Panc1 (cell line): Measurements from ENCODE around the gene RPL7A. TPM values are rescaled to one million over a fixed set of nuclear protein-coding genes. Genes with fewer than 3 reads are reported as not detected.
A peak's percentile ranks its signal among the peaks of the same experiment; 100 is the strongest.
"Not testable (repeated sequence)": the region's sequence is repeated elsewhere in the genome, so short reads cannot be mapped to it uniquely, and the experiment has no call there.

ENCODE experiments used
- ATAC-seq: fragments of 200-7000 bp; cut with Tn5 transposase; 2 replicates; pipeline ENCODE4 v1.9.1; 2020; ENCODE audit warnings: mild to moderate bottlenecking, moderate library complexity
- BruUV-seq: library from RNA; stranded (reverse); fragments of 400-500 nt; replicated peaks from 2 replicates; lab custom pipeline; 2021; lab: Mats Ljungman, UMichigan
- CTCF ChIA-PET: fragments of 300-600 bp; sonication (Branson Sonifier 250); formaldehyde crosslinking; loops from one replicate; lab custom pipeline; 2022; ENCODE audit warnings: antibody characterized with exemption; lab: Charles Lee
- POLR2A ChIA-PET: fragments of 300-600 bp; sonication (Branson Sonifier 250); formaldehyde crosslinking; loops from one replicate; lab custom pipeline; 2022; ENCODE audit warnings: antibody characterized with exemption; lab: Charles Lee
- DNase-seq: peaks from one replicate; pipeline ENCODE4 v3.0.0-alpha.2; 2010; ENCODE audit warnings: low read depth, low spot score
- H3K27ac ChIP-seq: 2 replicates; pipeline ENCODE4 v1.5.1; 2011; ENCODE audit warnings: mild to moderate bottlenecking, low read length, inconsistent platforms
- H3K27me3 ChIP-seq: fragments of 200-500 bp; sonication (Bioruptor generic); 2 replicates; pipeline ENCODE4 v1.6.0; 2014; ENCODE audit warnings: low read length, inconsistent platforms; ENCODE audit not compliant: control insufficient read depth, insufficient read depth
- H3K36me3 ChIP-seq: fragments of 200-500 bp; sonication (Bioruptor generic); 2 replicates; pipeline ENCODE4 v1.5.1; 2014; ENCODE audit warnings: inconsistent platforms, mild to moderate bottlenecking, low read length, moderate library complexity; ENCODE audit not compliant: control insufficient read depth, insufficient read depth
- H3K4me1 ChIP-seq: 2 replicates; pipeline ENCODE4 v1.5.1; 2011; ENCODE audit warnings: inconsistent platforms, mild to moderate bottlenecking, low read length, moderate library complexity; ENCODE audit not compliant: control insufficient read depth, insufficient read depth
- H3K4me3 ChIP-seq, 2 experiments: 2 replicates each; pipeline ENCODE4 v1.5.1; 2011 to 2012; ENCODE audit warnings: low read depth in 2 of 2, low read length in 2 of 2, mild to moderate bottlenecking in 2 of 2, inconsistent platforms in 1 of 2, moderate library complexity in 1 of 2
- H3K9me3 ChIP-seq: fragments of 200-500 bp; sonication (Bioruptor generic); 2 replicates; pipeline ENCODE4 v1.5.1; 2014; ENCODE audit warnings: low read depth, mild to moderate bottlenecking, inconsistent platforms, low read length, moderate library complexity; ENCODE audit not compliant: control insufficient read depth, insufficient read depth
- POLR2AphosphoS5 ChIP-seq: IDR thresholded peaks from 2 replicates; pipeline ENCODE4 v1.6.1; 2012; ENCODE audit warnings: mild to moderate bottlenecking, low read depth, low read length, moderate library complexity
- SIN3A ChIP-seq: IDR thresholded peaks from 2 replicates; pipeline ENCODE4 v1.6.1; 2012; ENCODE audit warnings: low read depth, mild to moderate bottlenecking, low read length, moderate library complexity, borderline replicate concordance; ENCODE audit not compliant: insufficient read depth
- TCF7L2 ChIP-seq: IDR thresholded peaks from 2 replicates; pipeline ENCODE4 v1.6.1; 2011; ENCODE audit warnings: mild to moderate bottlenecking, low read depth, low read length, inconsistent platforms
- in situ Hi-C: cut with HindIII; loops from 2 replicates; pipeline ENCODE4 v1.10.0; 2016; ENCODE audit warnings: low sequenced_read_pairs, low pct_unique_long_range_greater_than_20kb
- intact Hi-C: fragments of 100-400 bp; cut with micrococcal nuclease; formaldehyde crosslinking; loops from one replicate; pipeline ENCODE4 v1.10.0; 2022; ENCODE audit not compliant: unreplicated experiment
- total RNA-seq: library from RNA; stranded (reverse); gene quantifications from one replicate; pipeline ENCODE4 v1.2.1, GENCODE V29; 2021; ENCODE audit not compliant: unreplicated experiment
- TF ChIP-seq, protein P1 (sequence below): fragments of 450-650 bp; IDR thresholded peaks from 2 replicates; pipeline ENCODE4 v1.5.1; 2017; ENCODE audit warnings: mild to moderate bottlenecking
- TF ChIP-seq, protein P2 (sequence below), 2 experiments: IDR thresholded peaks; 2 replicates each; pipeline ENCODE4 v1.6.1; 2011 to 2012; ENCODE audit warnings: low read depth in 2 of 2, control low read depth in 1 of 2, low read length in 1 of 2, mild to moderate bottlenecking in 1 of 2, moderate library complexity in 1 of 2; ENCODE audit not compliant: insufficient read depth in 1 of 2

RPL7A gene
- total RNA-seq, 1 experiment from 2014 or later, result 1,104 TPM

DNA sequence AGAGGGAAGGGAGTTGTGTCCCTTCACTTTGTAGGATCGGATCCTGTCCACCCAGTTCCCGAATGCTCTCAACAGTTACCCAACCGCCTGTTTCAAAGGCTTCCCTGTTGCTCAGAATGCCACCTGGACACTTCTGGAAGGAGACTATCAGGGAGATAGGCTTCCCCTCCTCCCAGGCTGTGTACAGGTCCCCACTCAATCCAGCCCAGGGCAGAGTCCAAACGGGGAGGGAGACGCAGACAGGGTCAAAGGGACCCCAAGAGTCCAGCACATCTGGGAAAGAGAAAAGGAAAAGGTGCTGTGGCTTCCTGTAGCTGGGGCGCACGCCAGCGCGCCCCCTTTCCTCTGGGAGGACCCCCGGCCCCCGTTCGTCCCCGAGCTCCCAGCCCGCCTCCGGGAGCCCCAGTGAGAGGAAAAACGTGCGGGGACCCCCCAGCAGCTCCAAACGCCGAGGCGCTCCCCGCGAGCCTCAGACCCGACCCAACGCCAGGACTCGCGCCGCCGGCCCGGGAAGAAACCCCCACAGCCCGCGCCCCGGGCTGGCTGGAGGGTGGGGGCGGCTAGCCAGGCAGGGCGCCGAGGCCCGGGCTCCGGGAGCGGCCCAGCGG lies 27.2 kb downstream of the RPL7A start:
- Histone ChIP-seq H3K27ac (peak overlapping the region; percentile 94), H3K36me3 (peaks cover 5% of the 10 kb centered on the region; the same call in 1 of the 2 replicates), H3K9me3 (no peaks in the 10 kb centered on the region), H3K4me1 (peaks cover 13% of the 10 kb centered on the region), H3K27me3 (no peaks in the 10 kb centered on the region), H3K4me3 (peak overlapping the region; percentile 87 to 97)
- ATAC-seq, result 0 out of 2 replicates have a peak, but pooled peaks have one; percentile 1
- no peak for DNase-seq
- POLR2A ChIA-PET, result no interaction called here
- BruUV-seq, result no TSS peak
- TF ChIP-seq, protein P1, sequence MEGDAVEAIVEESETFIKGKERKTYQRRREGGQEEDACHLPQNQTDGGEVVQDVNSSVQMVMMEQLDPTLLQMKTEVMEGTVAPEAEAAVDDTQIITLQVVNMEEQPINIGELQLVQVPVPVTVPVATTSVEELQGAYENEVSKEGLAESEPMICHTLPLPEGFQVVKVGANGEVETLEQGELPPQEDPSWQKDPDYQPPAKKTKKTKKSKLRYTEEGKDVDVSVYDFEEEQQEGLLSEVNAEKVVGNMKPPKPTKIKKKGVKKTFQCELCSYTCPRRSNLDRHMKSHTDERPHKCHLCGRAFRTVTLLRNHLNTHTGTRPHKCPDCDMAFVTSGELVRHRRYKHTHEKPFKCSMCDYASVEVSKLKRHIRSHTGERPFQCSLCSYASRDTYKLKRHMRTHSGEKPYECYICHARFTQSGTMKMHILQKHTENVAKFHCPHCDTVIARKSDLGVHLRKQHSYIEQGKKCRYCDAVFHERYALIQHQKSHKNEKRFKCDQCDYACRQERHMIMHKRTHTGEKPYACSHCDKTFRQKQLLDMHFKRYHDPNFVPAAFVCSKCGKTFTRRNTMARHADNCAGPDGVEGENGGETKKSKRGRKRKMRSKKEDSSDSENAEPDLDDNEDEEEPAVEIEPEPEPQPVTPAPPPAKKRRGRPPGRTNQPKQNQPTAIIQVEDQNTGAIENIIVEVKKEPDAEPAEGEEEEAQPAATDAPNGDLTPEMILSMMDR, result no peak; the same call in 1 of the 2 replicates
- TF ChIP-seq TCF7L2 (no peak), SIN3A (no peak)
- intact Hi-C loops (no loop called here), in situ Hi-C loops (no loop called here)
- CTCF ChIA-PET, result no interaction called here

DNA sequence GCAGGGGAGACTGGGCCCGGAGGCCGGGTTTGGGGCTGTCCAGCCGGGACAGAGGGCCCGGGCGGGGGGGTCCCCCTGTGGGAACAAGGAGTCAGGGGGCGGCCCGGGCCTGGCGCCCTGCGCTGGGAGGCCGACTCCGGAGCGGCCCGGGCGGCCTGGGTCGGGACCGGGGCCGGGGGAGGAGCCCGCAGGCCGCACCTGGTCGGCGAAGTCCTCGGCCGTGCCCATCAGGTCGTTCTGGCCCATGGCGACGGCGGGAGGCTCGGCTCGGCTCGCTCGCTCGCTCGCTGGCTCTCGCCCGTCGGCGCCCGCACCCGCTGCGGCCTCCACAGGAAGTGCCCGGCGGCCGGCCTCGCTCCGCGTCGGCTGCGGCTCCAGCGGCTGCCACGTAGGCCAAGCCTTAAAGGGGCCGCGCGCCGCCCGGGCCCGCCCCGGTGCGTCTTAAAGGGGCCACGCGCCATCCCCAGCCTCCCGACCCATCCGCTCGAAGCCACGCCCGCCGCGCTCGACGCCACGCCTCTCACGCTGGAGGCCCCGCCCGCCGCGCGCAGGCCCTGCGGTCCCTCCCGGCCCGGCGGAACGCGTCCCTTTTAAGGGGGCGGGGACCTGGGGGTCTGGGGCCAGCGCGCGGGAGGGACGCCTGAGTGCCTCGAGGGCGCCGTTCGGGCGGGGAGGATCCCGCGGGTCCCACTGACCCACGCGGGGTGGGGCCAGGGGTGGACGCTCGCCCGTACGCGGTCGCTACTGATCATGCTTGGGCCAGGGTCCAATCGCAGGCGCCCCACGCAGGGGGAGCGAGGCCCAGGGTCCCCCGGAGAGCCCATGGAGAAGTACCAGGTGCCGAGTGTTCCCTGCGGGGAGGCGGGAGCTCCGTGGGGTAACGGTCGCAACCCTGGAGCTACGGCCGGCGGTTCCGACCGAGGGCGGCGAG lies 28.0 kb downstream of the RPL7A start, which contains the start of the genes STKLD1 and SURF4:
TSS of gene STKLD1 (plus strand) at position 643 of the 931 bp plus-strand sequence. CDS start at position 751, 108 bp downstream.
TSS of gene SURF4 (minus strand) at position 337 of the 931 bp plus-strand sequence. CDS start at position 246, 91 bp downstream.
- DNase-seq, result peak; percentile 24
- CTCF ChIA-PET, result no interaction called here
- peak; percentile 97 for ATAC-seq
- POLR2A ChIA-PET, result interaction anchor here (0.5 kb wide), 1 partner anchor 348 kb away, joined by 3 read pairs; no protein-coding TSS in a partner anchor
- Histone ChIP-seq H3K4me3 (peak within 1 kb of the TSS; percentile 87 to 97), H3K27me3 (no peaks in the 10 kb centered on the region), H3K9me3 (no peaks in the 10 kb centered on the region), H3K4me1 (peaks cover 13% of the 10 kb centered on the region), H3K36me3 (peaks cover 5% of the 10 kb centered on the region; the same call in 1 of the 2 replicates), H3K27ac (peak within 1 kb of the TSS; percentile 94)
- intact Hi-C loops (no loop called here), in situ Hi-C loops (no loop called here)
- no TSS peak for BruUV-seq
- TF ChIP-seq, protein P2, sequence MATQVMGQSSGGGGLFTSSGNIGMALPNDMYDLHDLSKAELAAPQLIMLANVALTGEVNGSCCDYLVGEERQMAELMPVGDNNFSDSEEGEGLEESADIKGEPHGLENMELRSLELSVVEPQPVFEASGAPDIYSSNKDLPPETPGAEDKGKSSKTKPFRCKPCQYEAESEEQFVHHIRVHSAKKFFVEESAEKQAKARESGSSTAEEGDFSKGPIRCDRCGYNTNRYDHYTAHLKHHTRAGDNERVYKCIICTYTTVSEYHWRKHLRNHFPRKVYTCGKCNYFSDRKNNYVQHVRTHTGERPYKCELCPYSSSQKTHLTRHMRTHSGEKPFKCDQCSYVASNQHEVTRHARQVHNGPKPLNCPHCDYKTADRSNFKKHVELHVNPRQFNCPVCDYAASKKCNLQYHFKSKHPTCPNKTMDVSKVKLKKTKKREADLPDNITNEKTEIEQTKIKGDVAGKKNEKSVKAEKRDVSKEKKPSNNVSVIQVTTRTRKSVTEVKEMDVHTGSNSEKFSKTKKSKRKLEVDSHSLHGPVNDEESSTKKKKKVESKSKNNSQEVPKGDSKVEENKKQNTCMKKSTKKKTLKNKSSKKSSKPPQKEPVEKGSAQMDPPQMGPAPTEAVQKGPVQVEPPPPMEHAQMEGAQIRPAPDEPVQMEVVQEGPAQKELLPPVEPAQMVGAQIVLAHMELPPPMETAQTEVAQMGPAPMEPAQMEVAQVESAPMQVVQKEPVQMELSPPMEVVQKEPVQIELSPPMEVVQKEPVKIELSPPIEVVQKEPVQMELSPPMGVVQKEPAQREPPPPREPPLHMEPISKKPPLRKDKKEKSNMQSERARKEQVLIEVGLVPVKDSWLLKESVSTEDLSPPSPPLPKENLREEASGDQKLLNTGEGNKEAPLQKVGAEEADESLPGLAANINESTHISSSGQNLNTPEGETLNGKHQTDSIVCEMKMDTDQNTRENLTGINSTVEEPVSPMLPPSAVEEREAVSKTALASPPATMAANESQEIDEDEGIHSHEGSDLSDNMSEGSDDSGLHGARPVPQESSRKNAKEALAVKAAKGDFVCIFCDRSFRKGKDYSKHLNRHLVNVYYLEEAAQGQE (IDR thresholded peaks at IDR 0.05; ENCODE audit: insufficient read depth in 1 of 2, low read depth in 2 of 2, low read length in 1 of 2), result no peak
- TF ChIP-seq, protein P1, result no peak
- TF ChIP-seq POLR2AphosphoS5 (0 out of 2 replicates have a peak, but pooled peaks have one; percentile 48), TCF7L2 (peak; percentile 91), SIN3A (0 out of 2 replicates have a peak, but pooled peaks have one; percentile 43)

DNA sequence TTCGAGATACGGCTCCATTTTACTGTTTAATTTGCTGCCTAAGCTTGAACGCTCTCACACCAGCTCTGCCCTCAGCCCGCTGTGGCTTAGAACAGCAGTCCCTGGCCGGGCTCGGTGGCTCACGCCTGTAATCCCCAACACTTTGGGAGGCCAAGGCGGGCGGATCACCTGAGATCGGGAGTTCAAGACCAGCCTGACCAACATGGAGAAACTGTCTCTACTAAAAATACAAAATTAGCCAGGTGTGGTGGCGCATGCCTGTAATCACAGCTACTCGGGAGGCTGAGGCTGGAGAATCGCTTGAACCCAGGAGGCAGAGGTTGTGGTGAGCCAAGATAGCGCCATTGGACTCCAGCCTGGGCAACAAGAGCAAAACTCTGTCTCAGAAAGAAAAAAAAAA lies 29.3 kb downstream of the RPL7A start:
- H3K4me3 ChIP-seq, H3K27me3 ChIP-seq, CTCF ChIA-PET, BruUV-seq, H3K36me3 ChIP-seq, in situ Hi-C loops, DNase-seq, intact Hi-C loops, ATAC-seq, H3K9me3 ChIP-seq, H3K27ac ChIP-seq: not testable (repeated sequence)
- POLR2A ChIA-PET, result interaction anchor here (0.7 kb wide), 1 partner anchor 450 kb away, joined by 3 read pairs; no protein-coding TSS in a partner anchor
- H3K4me1 ChIP-seq, result peaks cover 13% of the 10 kb centered on the region
